Aorta (tissue), 5 donors: Measurements from ENCODE around the gene CKAP2L. TPM values are rescaled to one million over a fixed set of nuclear protein-coding genes. Genes with fewer than 3 reads are reported as not detected.

Source experiments
- ATAC-seq: fragments of 200-7000 bp; cut with Tn5 transposase; one replicate; pipeline ENCODE4 v1.9.1; 2022; ENCODE audit warnings: moderate library complexity; ENCODE audit not compliant: low FRiP score
- DNase-seq, 2 donors: peaks; one replicate each; pipeline ENCODE4 v3.0.0-alpha.2; 2020
- H3K27ac ChIP-seq, 2 donors: one replicate each; pipeline ENCODE4 v1.5.1; 2013; ENCODE audit warnings: low read length in 2 of 2, mild to moderate bottlenecking in 2 of 2, moderate library complexity in 2 of 2, control low read depth in 1 of 2, inconsistent platforms in 1 of 2, low read depth in 1 of 2
- H3K27me3 ChIP-seq, 2 donors: one replicate each; pipeline ENCODE4 v1.6.1; 2013; ENCODE audit warnings: control low read depth in 1 of 2, low read length in 1 of 2, mild to moderate bottlenecking in 1 of 2, moderate library complexity in 1 of 2; ENCODE audit not compliant: insufficient read depth in 2 of 2, control insufficient read depth in 1 of 2
- H3K36me3 ChIP-seq, 2 donors: one replicate each; pipeline ENCODE4 v1.6.1; 2013; ENCODE audit warnings: control low read depth in 1 of 2, low read length in 1 of 2, mild to moderate bottlenecking in 1 of 2; ENCODE audit not compliant: insufficient read depth in 2 of 2, control insufficient read depth in 1 of 2
- H3K4me1 ChIP-seq, 2 donors: one replicate each; pipeline ENCODE4 v1.6.1; 2013; ENCODE audit warnings: low read length in 2 of 2, control low read depth in 1 of 2, mild to moderate bottlenecking in 1 of 2, moderate library complexity in 1 of 2; ENCODE audit not compliant: insufficient read depth in 2 of 2, control insufficient read depth in 1 of 2
- H3K4me3 ChIP-seq, 2 donors: one replicate each; pipeline ENCODE4 v1.5.1; 2013; ENCODE audit warnings: low read length in 2 of 2, control low read depth in 1 of 2, mild to moderate bottlenecking in 1 of 2
- H3K9me3 ChIP-seq: one replicate; pipeline ENCODE4 v1.6.1; 2013; ENCODE audit warnings: mild to moderate bottlenecking, low read length; ENCODE audit not compliant: control insufficient read depth
- WGBS, 2 donors: extraction: QIAGEN DNeasy Blood & Tissue Kit; methylation state at CpG; one replicate each; pipeline ENCODE4 v1.1.7; 2013; 5-methylcytosine and 5-hydroxymethylcytosine counted together
- intact Hi-C, 2 donors: fragments of 100-400 bp; cut with DNase I; formaldehyde crosslinking; loops; one replicate each; pipeline versions ENCODE4 v1.14.2 to v1.15.0; 2022
- polyA plus RNA-seq, 2 donors: library from polyadenylated mRNA; stranded (reverse); fragments of 200-250 nt; gene quantifications; one replicate each; pipeline ENCODE4 v1.2.3, GENCODE V29; 2013
- total RNA-seq, 2 donors: library from RNA; stranded (reverse); fragmentation: NEBNext Ultra II Directional; extraction: Animal tissue kit (Norgen Biotek cat#: 25700); gene quantifications; one replicate each; pipeline ENCODE4 v1.2.1, GENCODE V29; 2021
- donor health status: healthy with polysubstance abuse.
- donor health status: Bipolar disorder and iron deficiency.
- donor health status: DM: no; HTN: no; CAD: no.
- donor health status: DM: no; HTN: no; CAD: no.
- donor health status: DM: yes; HTN: yes; CAD: no.

The CKAP2L gene
- total and polyA plus RNA-seq, 4 donors = under 0.01 to 0.69 (median 0.36) TPM

- no peak overlapping the region for H3K4me3 ChIP-seq
- H3K9me3 ChIP-seq = no peaks in the 10 kb centered on the region
- no peaks in the 10 kb centered on the region for H3K36me3 ChIP-seq
- no peaks in the 10 kb centered on the region for H3K4me1 ChIP-seq
- H3K27me3 ChIP-seq = no peaks in the 10 kb centered on the region
- DNase-seq = peak; percentile 94 to 95
- H3K27ac ChIP-seq = no peak overlapping the region
- 36 to 41% methylated on average over 17 to 19 of the region's 19 CpGs for WGBS, 2 donors
- intact Hi-C loops = loop anchor here (1.0 to 2.0 kb wide), 3 partner anchors 100 to 126 kb away; no protein-coding TSS in a partner anchor
- peak; percentile 89 for ATAC-seq
Observed at GRCh38 chr2:112726487-112727190, 37.8 kb downstream of the CKAP2L start.

GRCh38 chr2:112725545-112726457 lies 38.6 kb downstream of the CKAP2L start:
- WGBS, 2 donors = 91% methylated on average over 15 of the region's 15 CpGs
- Histone ChIP-seq H3K27me3 (no peaks in the 10 kb centered on the region), H3K4me1 (no peaks in the 10 kb centered on the region), H3K36me3 (no peaks in the 10 kb centered on the region), H3K4me3 (no peak overlapping the region), H3K9me3 (no peaks in the 10 kb centered on the region), H3K27ac (no peak overlapping the region)
- ATAC-seq (no peak), DNase-seq (no peak)
- intact Hi-C loops = loop anchor here (1.0 to 2.0 kb wide), 3 partner anchors 99 to 126 kb away; no protein-coding TSS in a partner anchor

DNA sequence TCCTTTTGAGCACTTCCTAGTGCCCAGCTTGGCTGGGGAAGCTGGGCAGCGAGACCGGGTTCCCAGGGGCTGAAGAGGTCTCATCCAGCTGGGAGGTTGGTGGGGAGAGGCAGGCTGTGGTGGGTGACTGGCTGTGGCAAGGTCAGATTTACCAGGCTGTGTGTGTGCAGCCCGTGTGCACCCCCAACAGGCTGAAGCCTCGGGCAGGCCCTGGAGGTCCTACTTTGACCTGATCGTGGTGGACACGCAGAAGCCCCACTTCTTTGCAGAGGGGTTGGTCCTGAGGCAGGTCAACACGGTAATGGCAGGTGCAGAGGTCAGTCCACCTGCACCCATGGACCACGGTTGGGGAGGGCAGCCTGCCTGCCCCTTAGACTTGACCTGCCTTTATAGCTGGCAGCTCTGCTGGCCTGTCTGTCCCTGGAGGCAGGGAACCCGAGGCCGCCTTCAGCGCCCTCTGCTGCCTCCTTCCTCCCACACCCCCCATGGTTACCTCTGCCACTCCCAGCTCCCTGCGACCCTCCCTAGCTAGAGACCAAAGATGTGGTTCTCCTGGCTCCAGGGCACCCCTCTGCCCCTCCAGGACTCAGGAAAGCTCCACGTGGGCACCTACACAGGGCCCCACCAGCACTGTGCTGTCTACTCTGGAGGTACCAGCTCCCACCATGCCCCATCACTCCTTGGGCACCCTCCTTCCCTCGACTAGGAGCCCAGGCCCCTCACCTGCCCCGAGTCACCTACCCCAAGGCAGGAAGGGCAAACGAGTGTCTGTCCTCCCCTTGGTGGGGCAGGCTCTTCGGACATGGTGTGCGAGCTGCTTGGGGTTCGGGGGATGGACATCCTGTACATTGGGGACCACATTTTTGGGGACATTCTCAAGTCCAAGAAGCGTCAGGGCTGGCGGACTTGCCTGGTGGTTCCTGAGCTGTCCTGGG lies 39.6 kb downstream of the CKAP2L start:
- no peaks in the 10 kb centered on the region for H3K27me3 ChIP-seq
- no peak for DNase-seq
- WGBS, 2 donors = 87 to 89% methylated on average over 21 of the region's 21 CpGs
- intact Hi-C loops = no loop called here
- no peak overlapping the region for H3K27ac ChIP-seq
- no peak overlapping the region for H3K4me3 ChIP-seq
- no peaks in the 10 kb centered on the region for H3K4me1 ChIP-seq
- ATAC-seq = no peak
- H3K36me3 ChIP-seq = no peaks in the 10 kb centered on the region
- H3K9me3 ChIP-seq = no peaks in the 10 kb centered on the region

DNA sequence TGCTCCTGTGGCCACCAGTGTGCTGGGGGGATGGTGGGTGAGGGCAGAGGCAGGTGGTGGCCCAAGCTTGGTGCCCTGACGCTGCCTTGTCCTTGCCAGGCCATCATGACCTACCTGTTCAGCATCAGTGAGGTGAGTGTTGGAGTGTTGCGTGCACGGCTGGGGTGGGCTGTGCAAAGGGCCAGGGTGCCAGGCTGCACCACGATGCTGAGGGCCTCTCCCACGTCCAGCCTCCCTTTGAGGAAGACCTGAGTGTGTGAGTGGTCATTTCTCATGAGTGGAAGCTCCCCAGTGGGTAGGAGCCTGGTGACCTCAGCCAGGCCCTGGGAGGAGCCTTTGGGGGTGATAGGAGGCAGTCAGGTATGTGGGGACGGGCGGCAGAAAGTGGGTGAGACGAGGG lies 40.4 kb downstream of the CKAP2L start:
- Histone ChIP-seq H3K4me1 (no peaks in the 10 kb centered on the region), H3K36me3 (no peaks in the 10 kb centered on the region), H3K27ac (no peak overlapping the region), H3K27me3 (no peaks in the 10 kb centered on the region), H3K4me3 (no peak overlapping the region), H3K9me3 (no peaks in the 10 kb centered on the region)
- DNase-seq (no peak), ATAC-seq (no peak)
- WGBS, 2 donors = 94 to 95% methylated on average over 8 of the region's 8 CpGs
- intact Hi-C loops = no loop called here

DNA sequence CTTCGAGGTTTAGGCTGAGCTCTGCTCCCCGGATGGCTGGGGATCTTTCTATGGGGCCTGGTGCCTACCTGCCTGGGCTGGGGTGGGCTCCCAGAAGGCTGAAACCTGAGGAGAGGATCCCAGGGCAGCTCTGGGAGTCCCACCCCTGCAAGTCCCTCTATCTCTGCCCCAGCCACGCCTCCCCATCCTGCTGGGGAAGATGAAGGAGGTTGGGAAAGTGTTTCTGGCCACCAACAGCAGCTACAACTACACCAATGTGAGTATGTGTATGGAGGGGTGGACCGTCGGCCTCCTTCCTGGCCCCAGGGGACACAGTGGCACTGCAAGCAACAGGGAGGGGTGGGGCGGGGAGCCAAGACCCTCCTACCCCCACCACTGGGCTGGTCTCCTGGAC lies 40.9 kb downstream of the CKAP2L start:
- DNase-seq (no peak), ATAC-seq (no peak)
- Histone ChIP-seq H3K9me3 (no peaks in the 10 kb centered on the region), H3K36me3 (no peaks in the 10 kb centered on the region), H3K27ac (no peak overlapping the region), H3K4me1 (no peaks in the 10 kb centered on the region), H3K4me3 (no peak overlapping the region), H3K27me3 (no peaks in the 10 kb centered on the region)
- 91 to 94% methylated on average over 6 of the region's 6 CpGs for WGBS, 2 donors
- intact Hi-C loops = no loop called here

- intact Hi-C loops = no loop called here
- WGBS, 2 donors = 88 to 94% methylated on average over 9 of the region's 9 CpGs
Observed at GRCh38 chr2:112722816-112723546, 41.4 kb downstream of the CKAP2L start.

GRCh38 chr2:112721819-112722522 lies 42.4 kb downstream of the CKAP2L start:
- H3K36me3 ChIP-seq = no peaks in the 10 kb centered on the region
- no peaks in the 10 kb centered on the region for H3K4me1 ChIP-seq
- no peaks in the 10 kb centered on the region for H3K9me3 ChIP-seq
- ATAC-seq (no peak), DNase-seq (no peak)
- H3K27ac ChIP-seq = no peak overlapping the region
- WGBS, 2 donors = 90 to 91% methylated on average over 23 of the region's 23 CpGs
- intact Hi-C loops = no loop called here
- H3K27me3 ChIP-seq = no peaks in the 10 kb centered on the region
- no peak overlapping the region for H3K4me3 ChIP-seq

More at GRCh38 chr2:112722816-112723546, 41.4 kb downstream of the CKAP2L start:
- DNase-seq (no peak), ATAC-seq (no peak)
- H3K4me1 ChIP-seq = no peaks in the 10 kb centered on the region
- H3K27me3 ChIP-seq = no peaks in the 10 kb centered on the region
- H3K36me3 ChIP-seq = no peaks in the 10 kb centered on the region
- H3K9me3 ChIP-seq = no peaks in the 10 kb centered on the region
- H3K27ac ChIP-seq = no peak overlapping the region
- no peak overlapping the region for H3K4me3 ChIP-seq
